ENCODE data around the gene FCRL2.

GRCh38 chr1:157723157-157723556 is 53.8 kb downstream of the FCRL2 start:
- no peak for TF ChIP-seq EP300 (IDR thresholded peaks at IDR 0.05)
- TF ChIP-seq CTCF (IDR thresholded peaks at IDR 0.05) = no peak
- no peak for TF ChIP-seq POLR2A (IDR thresholded peaks at IDR 0.05)

Data from tibial nerve (tissue), 4 donors.